Right lobe of liver (tissue), 4 donors: ENCODE results near the gene KCNG4.

Source experiments
- CTCF ChIP-seq, 4 donors: fragments of 200-600 bp in 3 of 4; fragments of 450-650 bp in 1 of 4; IDR thresholded peaks; one replicate each; pipeline versions ENCODE4 v1.5.1 to v1.8.0; 2016 to 2022; ENCODE audit warnings: antibody characterized with exemption in 4 of 4, mild to moderate bottlenecking in 2 of 4
- POLR2A ChIP-seq: fragments of 450-650 bp; IDR thresholded peaks from one replicate; pipeline ENCODE4 v1.6.1; 2017; ENCODE audit warnings: antibody characterized with exemption, mild to moderate bottlenecking
- donor health status: DM: no; HTN: no; CAD: no.
- donor health status: DM: no; HTN: no; CAD: no.
- donor health status: DM: no; HTN: yes; CAD: no.

- no peak for TF ChIP-seq CTCF (IDR thresholded peaks at IDR 0.05)
- TF ChIP-seq POLR2A: no peak
Measured at GRCh38 chr16:84194470-84195200, 45.2 kb downstream of the KCNG4 start.
